HCT116 (cell line): ENCODE measurements around the gene ITGB6. TPM values are rescaled to one million over a fixed set of nuclear protein-coding genes. Genes with fewer than 3 reads are reported as not detected.
A peak's percentile ranks its signal among the peaks of the same experiment; 100 is the strongest.

Source experiments
- ATAC-seq: fragments of 200-7000 bp; cut with Tn5 transposase; 2 replicates; pipeline ENCODE4 v1.9.1; 2020; ENCODE audit warnings: mild to moderate bottlenecking, moderate library complexity
- BruUV-seq: library from RNA; stranded (reverse); fragments of 400-500 nt; replicated peaks from 2 replicates; lab custom pipeline; 2021; lab: Mats Ljungman, UMichigan
- CTCF ChIA-PET: fragments of 300-600 bp; sonication (Branson Sonifier 250); formaldehyde crosslinking; loops from one replicate; lab custom pipeline; 2021; ENCODE audit warnings: antibody characterized with exemption; lab: Charles Lee
- POLR2A ChIA-PET: fragments of 300-600, 350-600 bp; sonication (Branson Sonifier 250); formaldehyde crosslinking; loops from one replicate; lab custom pipeline; 2021; ENCODE audit warnings: antibody characterized with exemption; lab: Charles Lee
- RAD21 ChIA-PET, 2 experiments: fragments of 300-600 bp; sonication (Branson Sonifier 250); formaldehyde crosslinking; loops; one replicate each; lab custom pipeline; 2023; ENCODE audit warnings: low total read pairs in 2 of 2; ENCODE audit not compliant: uncharacterized antibody in 2 of 2, unreplicated experiment in 2 of 2, low non-redundant PET in 1 of 2; lab: Charles Lee
- DNase-seq: peaks from one replicate; pipeline ENCODE4 v3.0.0-alpha.2; 2010; ENCODE audit warnings: low read depth, low spot score
- H2AFZ ChIP-seq: fragments of 200-600 bp; shearing (Covaris generic), sonication (generic); 2 replicates; pipeline ENCODE4 v1.6.1; 2017; ENCODE audit warnings: low read depth, mixed run types, mixed read lengths, antibody characterized with exemption, low read length; ENCODE audit not compliant: poor library complexity, severe bottlenecking
- H3K27ac ChIP-seq: 2 replicates; pipeline ENCODE4 v1.5.1; 2012; ENCODE audit warnings: low read depth, low read length
- H3K27me3 ChIP-seq: fragments of 200-600 bp; sonication (generic); 2 replicates; pipeline ENCODE4 v1.6.1; 2016; ENCODE audit warnings: mixed run types, low read length, mixed read lengths; ENCODE audit not compliant: insufficient read depth
- H3K36me3 ChIP-seq, 2 experiments: fragments of 200-500 bp in 1 of 2; fragments of 200-600 bp in 1 of 2; sonication (Bioruptor generic) in 1 of 2; sonication (generic) in 1 of 2; 2 replicates each; pipeline versions ENCODE4 v1.5.1 to v1.6.1; 2014 to 2016; ENCODE audit warnings: low read length in 2 of 2, inconsistent platforms in 1 of 2, mixed read lengths in 1 of 2, mixed run types in 1 of 2; ENCODE audit not compliant: insufficient read depth in 2 of 2, control insufficient read depth in 1 of 2
- H3K4me1 ChIP-seq, 2 experiments: fragments of 200-600 bp in 1 of 2; sonication (generic) in 1 of 2; 2 replicates each; pipeline versions ENCODE4 v1.5.1 to v1.6.1; 2012 to 2017; ENCODE audit warnings: low read length in 2 of 2, inconsistent platforms in 1 of 2, mild to moderate bottlenecking in 1 of 2, mixed read lengths in 1 of 2, mixed run types in 1 of 2, moderate library complexity in 1 of 2; ENCODE audit not compliant: insufficient read depth in 2 of 2, control insufficient read depth in 1 of 2
- H3K4me2 ChIP-seq: fragments of 200-600 bp; sonication (generic); 2 replicates; pipeline ENCODE4 v1.6.1; 2017; ENCODE audit warnings: mixed run types, low read length, mixed read lengths
- H3K4me3 ChIP-seq, 2 experiments: fragments of 200-600 bp in 1 of 2; sonication (generic) in 1 of 2; replicated peaks in 1 of 2; 2 replicates each; pipeline ENCODE4 v1.5.1; 2011 to 2016; ENCODE audit warnings: low read length in 2 of 2, control low read depth in 1 of 2, low read depth in 1 of 2, mild to moderate bottlenecking in 1 of 2, mixed read lengths in 1 of 2, mixed run types in 1 of 2
- H3K79me2 ChIP-seq: fragments of 200-600 bp; sonication (generic); 2 replicates; pipeline ENCODE4 v1.6.1; 2017; ENCODE audit warnings: mild to moderate bottlenecking, mixed run types, low read length, moderate library complexity, mixed read lengths; ENCODE audit not compliant: insufficient read depth
- H3K9ac ChIP-seq: fragments of 200-600 bp; sonication (generic); 2 replicates; pipeline ENCODE4 v1.6.1; 2016; ENCODE audit warnings: low read length, mixed read lengths
- H3K9me2 ChIP-seq: fragments of 200-600 bp; sonication (generic), shearing (Covaris generic); 2 replicates; pipeline ENCODE4 v1.6.1; 2017; ENCODE audit warnings: mixed run types, mild to moderate bottlenecking, moderate library complexity; ENCODE audit not compliant: insufficient read depth
- H3K9me3 ChIP-seq, 2 experiments: fragments of 200-500 bp in 1 of 2; fragments of 200-600 bp in 1 of 2; sonication (Bioruptor generic) in 1 of 2; sonication (generic) in 1 of 2; 2 replicates each; pipeline ENCODE4 v1.6.1; 2014 to 2017; ENCODE audit warnings: low read length in 2 of 2, mixed read lengths in 2 of 2, inconsistent platforms in 1 of 2, low read depth in 1 of 2, mild to moderate bottlenecking in 1 of 2, mixed run types in 1 of 2, moderate library complexity in 1 of 2; ENCODE audit not compliant: control insufficient read depth in 1 of 2, insufficient read depth in 1 of 2
- H4K20me1 ChIP-seq: fragments of 200-600 bp; sonication (generic), shearing (Covaris generic); 2 replicates; pipeline ENCODE4 v1.6.1; 2017; ENCODE audit warnings: mixed run types, mild to moderate bottlenecking, moderate library complexity; ENCODE audit not compliant: insufficient read depth
- CBX3 ChIP-seq: IDR thresholded peaks from 2 replicates; pipeline ENCODE4 v1.6.1; 2012; ENCODE audit warnings: low read depth
- CEBPB ChIP-seq: IDR thresholded peaks from 2 replicates; pipeline ENCODE4 v1.6.1; 2012; ENCODE audit warnings: low read depth
- EGR1 ChIP-seq: IDR thresholded peaks from 2 replicates; pipeline ENCODE4 v1.6.1; 2012; ENCODE audit warnings: low read depth
- ELF1 ChIP-seq: IDR thresholded peaks from 2 replicates; pipeline ENCODE4 v1.6.1; 2012; ENCODE audit warnings: low read depth, borderline replicate concordance
- EZH2 ChIP-seq: fragments of 200-600 bp; sonication (generic); IDR thresholded peaks from 2 replicates; pipeline ENCODE4 v1.6.1; 2017; ENCODE audit warnings: antibody characterized with exemption, mixed run types
- EZH2phosphoT487 ChIP-seq: fragments of 200-600 bp; IDR thresholded peaks from 2 replicates; pipeline ENCODE4 v1.6.1; 2018; ENCODE audit warnings: antibody characterized with exemption, borderline replicate concordance
- FOSL1 ChIP-seq: IDR thresholded peaks from 2 replicates; pipeline ENCODE4 v1.6.1; 2012; ENCODE audit warnings: low read depth
- JUND ChIP-seq: IDR thresholded peaks from 2 replicates; pipeline ENCODE4 v1.6.1; 2012
- POLR2A ChIP-seq: IDR thresholded peaks from 2 replicates; pipeline ENCODE4 v1.7.0; 2011; ENCODE audit warnings: borderline replicate concordance; ENCODE audit not compliant: insufficient read depth, insufficient read length; ENCODE audit errors: extremely low read depth
- POLR2AphosphoS5 ChIP-seq: IDR thresholded peaks from 2 replicates; pipeline ENCODE4 v1.6.1; 2011; ENCODE audit warnings: mild to moderate bottlenecking, low read depth, low read length, moderate library complexity
- RAD21 ChIP-seq: IDR thresholded peaks from 2 replicates; pipeline ENCODE4 v1.6.1; 2012; ENCODE audit warnings: low read depth, mild to moderate bottlenecking
- SIN3A ChIP-seq: IDR thresholded peaks from 2 replicates; pipeline ENCODE4 v1.6.1; 2012; ENCODE audit warnings: low read depth
- SP1 ChIP-seq: IDR thresholded peaks from 2 replicates; pipeline ENCODE4 v1.6.1; 2012; ENCODE audit warnings: low read depth
- SRF ChIP-seq: IDR thresholded peaks from 2 replicates; pipeline ENCODE4 v1.6.1; 2012; ENCODE audit warnings: low read depth
- TCF7L2 ChIP-seq: IDR thresholded peaks from 2 replicates; pipeline ENCODE4 v1.7.0; 2011; ENCODE audit warnings: borderline replicate concordance, inconsistent platforms; ENCODE audit not compliant: insufficient read depth, insufficient read length; ENCODE audit errors: extremely low read depth
- YY1 ChIP-seq: IDR thresholded peaks from 2 replicates; pipeline ENCODE4 v1.6.1; 2011; ENCODE audit warnings: low read length, low read depth, moderate library complexity, mild to moderate bottlenecking; ENCODE audit not compliant: insufficient replicate concordance; ENCODE audit errors: extremely low read depth
- ZFX ChIP-seq: fragments of 450-650 bp; IDR thresholded peaks from 2 replicates; pipeline ENCODE4 v1.6.1; 2017
- ZNF274 ChIP-seq: fragments of 200-500 bp; sonication (Bioruptor generic); IDR thresholded peaks from 2 replicates; pipeline ENCODE4 v1.6.1; 2014; ENCODE audit warnings: mild to moderate bottlenecking, low read depth, low read length, inconsistent platforms
- intact Hi-C: fragments of 100-400 bp; cut with micrococcal nuclease; formaldehyde crosslinking; loops from 2 replicates; pipeline ENCODE4 v1.10.0; 2022
- total RNA-seq: library from RNA; stranded (reverse); gene quantifications from one replicate; pipeline ENCODE4 v1.2.1, GENCODE V29; 2021; ENCODE audit not compliant: unreplicated experiment
- TF ChIP-seq, protein P1 (sequence below): IDR thresholded peaks from 2 replicates; pipeline ENCODE4 v1.6.1; 2012
- TF ChIP-seq, protein P2 (sequence below): IDR thresholded peaks from 2 replicates; pipeline ENCODE4 v1.6.1; 2012
- TF ChIP-seq, protein P3 (sequence below): IDR thresholded peaks from 2 replicates; pipeline ENCODE4 v1.6.1; 2011; ENCODE audit warnings: mild to moderate bottlenecking, low read length, moderate library complexity; ENCODE audit not compliant: insufficient replicate concordance; ENCODE audit errors: extremely low read depth
- TF ChIP-seq, protein P4 (sequence below), 3 experiments: fragments of 200-600 bp in 1 of 3; sonication (generic) in 1 of 3; IDR thresholded peaks in 2 of 3; conservative IDR thresholded peaks in 1 of 3; 2 replicates each; pipeline ENCODE4 v1.5.1; 2012 to 2017; ENCODE audit warnings: low read depth in 2 of 3, low read length in 2 of 3, antibody characterized with exemption in 1 of 3, borderline replicate concordance in 1 of 3, control low read depth in 1 of 3, mild to moderate bottlenecking in 1 of 3, mixed read lengths in 1 of 3, mixed run types in 1 of 3, moderate library complexity in 1 of 3; ENCODE audit not compliant: insufficient read depth in 1 of 3

The ITGB6 gene
- total RNA-seq, 1 experiment from 2014 or later: 0.12 TPM

DNA sequence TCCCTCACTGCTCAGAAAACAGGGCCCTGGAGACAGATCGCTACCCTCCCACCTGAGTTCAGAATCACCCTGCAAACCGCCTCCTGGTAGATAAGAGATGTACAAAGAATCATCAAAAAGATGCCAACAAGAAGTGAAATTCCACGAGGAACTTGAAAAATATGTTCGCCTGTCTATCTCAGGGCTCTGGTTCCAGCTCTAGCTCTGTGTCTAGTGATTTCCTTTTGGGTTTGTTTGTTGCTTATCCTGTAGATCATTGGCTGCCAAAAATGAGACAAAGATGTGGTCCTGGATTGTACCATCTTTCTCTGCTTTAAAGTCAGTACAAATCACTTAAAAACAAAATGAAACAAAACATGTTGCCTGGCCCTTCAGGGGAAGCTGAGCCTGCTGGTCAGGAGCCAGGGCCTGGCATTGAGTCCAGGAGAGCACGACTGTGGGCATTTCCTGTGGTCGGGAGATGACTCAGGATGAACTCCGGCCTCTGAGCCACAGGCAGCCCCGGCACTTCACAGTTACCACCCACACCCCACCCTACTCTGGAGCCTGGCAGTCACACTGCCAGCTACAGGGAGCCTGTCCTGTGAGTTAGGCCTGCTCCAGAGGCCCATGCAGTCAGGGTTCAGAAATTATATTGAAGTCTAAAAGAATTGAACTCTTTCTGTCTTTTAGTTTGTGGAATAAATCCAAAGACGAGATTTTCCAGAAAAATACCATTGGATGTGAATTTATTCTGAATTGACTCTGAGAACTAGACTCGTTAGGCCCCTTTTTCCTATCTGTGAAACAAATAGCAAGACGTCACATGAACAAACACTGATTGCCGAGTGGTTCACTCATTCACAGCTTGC is 8.0 kb upstream of the ITGB6 start:
- peak overlapping the region; percentile 57 for H2AFZ ChIP-seq
- no peaks in the 10 kb centered on the region for H3K36me3 ChIP-seq
- POLR2A ChIA-PET: interaction anchor here (0.5 to 0.6 kb wide), 2 partner anchors 29 to 814 kb away, joined by 4 to 5 read pairs; no protein-coding TSS in a partner anchor
- H3K27me3 ChIP-seq: no peaks in the 10 kb centered on the region; the same call in 1 of the 2 replicates
- H3K27ac ChIP-seq: peak overlapping the region; percentile 62
- ATAC-seq (peak; percentile 81), DNase-seq (peak; percentile 86)
- H3K79me2 ChIP-seq: no peaks in the 10 kb centered on the region
- peak overlapping the region; percentile 71 for H3K4me2 ChIP-seq
- intact Hi-C loops: no loop called here
- H3K4me3 ChIP-seq: peak overlapping the region in 1 of 2 experiments; percentile 27; a peak in 2 of 4 replicates
- BruUV-seq: no TSS peak
- RAD21 ChIA-PET: interaction anchor here in 1 of 2 experiments (1.2 to 1.3 kb wide), 2 partner anchors 62 to 98 kb away, joined by 3 to 5 read pairs; no protein-coding TSS in a partner anchor
- no peaks in the 10 kb centered on the region for H3K9me3 ChIP-seq
- H3K4me1 ChIP-seq: peaks cover 42 to 62% of the 10 kb centered on the region in 2 experiments
- H3K9ac ChIP-seq: peak overlapping the region; percentile 39
- H3K9me2 ChIP-seq: no peaks in the 10 kb centered on the region
- H4K20me1 ChIP-seq: no peaks in the 10 kb centered on the region
- CTCF ChIA-PET: interaction anchor here (4.4 kb wide), 1 partner anchor 98 kb away, joined by 30 read pairs; no protein-coding TSS in a partner anchor
- TF ChIP-seq, protein P1, sequence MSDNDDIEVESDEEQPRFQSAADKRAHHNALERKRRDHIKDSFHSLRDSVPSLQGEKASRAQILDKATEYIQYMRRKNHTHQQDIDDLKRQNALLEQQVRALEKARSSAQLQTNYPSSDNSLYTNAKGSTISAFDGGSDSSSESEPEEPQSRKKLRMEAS: peak; percentile 89
- TF ChIP-seq POLR2A (no peak), SRF (peak; percentile 57), FOSL1 (peak; percentile 91), POLR2AphosphoS5 (peak; percentile 79), SIN3A (peak; percentile 78), CEBPB (peak; percentile 68), EGR1 (peak; percentile 76), CBX3 (peak; percentile 97), ZNF274 (no peak), ELF1 (no peak), EZH2phosphoT487 (no peak), JUND (peak; percentile 95), EZH2 (no peak), ZFX (peak; percentile 67), RAD21 (0 out of 2 replicates have a peak, but pooled peaks have one; percentile 14), YY1 (peak; percentile 25), TCF7L2 (peak; percentile 87), SP1 (peak; percentile 92)
- TF ChIP-seq, protein P2, sequence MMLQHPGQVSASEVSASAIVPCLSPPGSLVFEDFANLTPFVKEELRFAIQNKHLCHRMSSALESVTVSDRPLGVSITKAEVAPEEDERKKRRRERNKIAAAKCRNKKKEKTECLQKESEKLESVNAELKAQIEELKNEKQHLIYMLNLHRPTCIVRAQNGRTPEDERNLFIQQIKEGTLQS: no peak
- TF ChIP-seq, protein P3, sequence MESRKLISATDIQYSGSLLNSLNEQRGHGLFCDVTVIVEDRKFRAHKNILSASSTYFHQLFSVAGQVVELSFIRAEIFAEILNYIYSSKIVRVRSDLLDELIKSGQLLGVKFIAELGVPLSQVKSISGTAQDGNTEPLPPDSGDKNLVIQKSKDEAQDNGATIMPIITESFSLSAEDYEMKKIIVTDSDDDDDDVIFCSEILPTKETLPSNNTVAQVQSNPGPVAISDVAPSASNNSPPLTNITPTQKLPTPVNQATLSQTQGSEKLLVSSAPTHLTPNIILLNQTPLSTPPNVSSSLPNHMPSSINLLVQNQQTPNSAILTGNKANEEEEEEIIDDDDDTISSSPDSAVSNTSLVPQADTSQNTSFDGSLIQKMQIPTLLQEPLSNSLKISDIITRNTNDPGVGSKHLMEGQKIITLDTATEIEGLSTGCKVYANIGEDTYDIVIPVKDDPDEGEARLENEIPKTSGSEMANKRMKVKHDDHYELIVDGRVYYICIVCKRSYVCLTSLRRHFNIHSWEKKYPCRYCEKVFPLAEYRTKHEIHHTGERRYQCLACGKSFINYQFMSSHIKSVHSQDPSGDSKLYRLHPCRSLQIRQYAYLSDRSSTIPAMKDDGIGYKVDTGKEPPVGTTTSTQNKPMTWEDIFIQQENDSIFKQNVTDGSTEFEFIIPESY: peak; percentile 63
- TF ChIP-seq, protein P4, sequence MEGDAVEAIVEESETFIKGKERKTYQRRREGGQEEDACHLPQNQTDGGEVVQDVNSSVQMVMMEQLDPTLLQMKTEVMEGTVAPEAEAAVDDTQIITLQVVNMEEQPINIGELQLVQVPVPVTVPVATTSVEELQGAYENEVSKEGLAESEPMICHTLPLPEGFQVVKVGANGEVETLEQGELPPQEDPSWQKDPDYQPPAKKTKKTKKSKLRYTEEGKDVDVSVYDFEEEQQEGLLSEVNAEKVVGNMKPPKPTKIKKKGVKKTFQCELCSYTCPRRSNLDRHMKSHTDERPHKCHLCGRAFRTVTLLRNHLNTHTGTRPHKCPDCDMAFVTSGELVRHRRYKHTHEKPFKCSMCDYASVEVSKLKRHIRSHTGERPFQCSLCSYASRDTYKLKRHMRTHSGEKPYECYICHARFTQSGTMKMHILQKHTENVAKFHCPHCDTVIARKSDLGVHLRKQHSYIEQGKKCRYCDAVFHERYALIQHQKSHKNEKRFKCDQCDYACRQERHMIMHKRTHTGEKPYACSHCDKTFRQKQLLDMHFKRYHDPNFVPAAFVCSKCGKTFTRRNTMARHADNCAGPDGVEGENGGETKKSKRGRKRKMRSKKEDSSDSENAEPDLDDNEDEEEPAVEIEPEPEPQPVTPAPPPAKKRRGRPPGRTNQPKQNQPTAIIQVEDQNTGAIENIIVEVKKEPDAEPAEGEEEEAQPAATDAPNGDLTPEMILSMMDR (IDR thresholded peaks at IDR 0.05 in 2 of 3, conservative IDR thresholded peaks at IDR 0.05 in 1 of 3; ENCODE audit: borderline replicate concordance in 1 of 3, insufficient read depth in 1 of 3, low read depth in 2 of 3, low read length in 2 of 3): no peak
